Measurements from ENCODE around the gene HAGH.

GRCh38 chr16:1815461-1815860, 11.2 kb downstream of the HAGH start:
- no peak for TF ChIP-seq CTCF (IDR thresholded peaks at IDR 0.05)
- TF ChIP-seq POLR2A (IDR thresholded peaks at IDR 0.05) = no peak

Data from right lobe of liver (tissue), 4 donors.